Testis (tissue), 3 donors: ENCODE results near the gene CCDC146. TPM values are rescaled to one million over a fixed set of nuclear protein-coding genes. Genes with fewer than 3 reads are reported as not detected.
A peak's percentile ranks its signal among the peaks of the same experiment; 100 is the strongest.

Experiments
- DNase-seq: peaks from one replicate; pipeline ENCODE4 v3.0.0-alpha.2; 2019
- H3K27ac ChIP-seq, 2 donors: fragments of 200-600 bp; sonication (generic); one replicate each; pipeline ENCODE4 v1.5.1; 2019
- H3K27me3 ChIP-seq: fragments of 200-600 bp; sonication (generic); one replicate; pipeline ENCODE4 v1.5.1; 2019
- H3K36me3 ChIP-seq: fragments of 200-600 bp; sonication (generic); one replicate; pipeline ENCODE4 v1.5.1; 2017; ENCODE audit warnings: low read depth; ENCODE audit errors: missing control alignments
- H3K4me1 ChIP-seq: fragments of 200-600 bp; sonication (generic); one replicate; pipeline ENCODE4 v1.5.1; 2019
- H3K4me3 ChIP-seq, 2 donors: fragments of 200-600 bp; sonication (generic); one replicate each; pipeline ENCODE4 v1.5.1; 2017 to 2019
- H3K9me3 ChIP-seq: fragments of 200-600 bp; sonication (generic); one replicate; pipeline ENCODE4 v1.5.1; 2017
- POLR2A ChIP-seq: fragments of 450-650 bp; IDR thresholded peaks from one replicate; pipeline ENCODE4 v1.6.1; 2017; ENCODE audit warnings: antibody characterized with exemption, mild to moderate bottlenecking, moderate library complexity
- WGBS, 2 donors: methylation state at CpG; one replicate each; pipeline ENCODE4 v1.1.5; 2018; 5-methylcytosine and 5-hydroxymethylcytosine counted together
- intact Hi-C: fragments of 100-400 bp; cut with DNase I; formaldehyde crosslinking; loops from one replicate; pipeline ENCODE4 v1.15.1; 2023; ENCODE audit warnings: low total_unique reads
- polyA plus RNA-seq: library from polyadenylated mRNA; stranded (reverse); fragments of 350-450 nt; fragmentation: Illumina TruSeq; extraction: RNeasy Lipid Tissue Mini Kit (QIAGEN cat#74804); gene quantifications from one replicate; pipeline ENCODE4 v1.2.3, GENCODE V29; 2014; ENCODE audit warnings: low read depth, low replicate concordance; ENCODE audit not compliant: insufficient read depth
- total RNA-seq, 2 donors: library from RNA; depleted of rRNA; stranded (reverse); fragments of >200 nt; gene quantifications; one replicate each; pipeline ENCODE4 v1.2.3, GENCODE V29; 2016
- TF ChIP-seq, protein P1 (sequence below), 3 experiments: fragments of 450-650 bp in 2 of 3; fragments of 200-600 bp in 1 of 3; sonication (generic) in 1 of 3; IDR thresholded peaks; one replicate each; pipeline ENCODE4 v1.5.1; 2016 to 2019; ENCODE audit warnings: antibody characterized with exemption in 3 of 3, mild to moderate bottlenecking in 2 of 3, moderate library complexity in 1 of 3

Gene CCDC146
- total and polyA plus RNA-seq, 3 donors from 2014 or later: 20.9 to 35.7 (median 34.3) TPM

DNA sequence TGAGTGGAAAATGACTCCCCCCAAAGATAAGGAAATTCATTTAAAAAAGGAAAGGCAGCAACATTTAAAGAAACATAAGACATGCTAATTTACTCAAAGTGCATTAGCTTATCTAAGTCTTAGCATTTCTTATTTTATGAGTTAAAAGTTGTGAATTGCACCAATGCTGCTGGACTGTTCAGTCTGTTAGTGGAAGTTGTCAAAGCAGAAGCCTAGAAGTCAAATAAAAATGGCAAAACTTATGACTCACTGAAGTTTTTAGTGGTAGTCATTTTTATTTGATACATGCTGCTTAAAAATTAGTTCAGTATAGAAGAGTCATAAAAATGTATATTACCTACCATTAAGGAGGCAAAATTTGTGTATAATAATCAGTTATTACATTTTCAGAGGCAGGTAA, 168.0 kb downstream of the CCDC146 start:
- no peaks in the 10 kb centered on the region for H3K4me1 ChIP-seq
- no peak for DNase-seq
- TF ChIP-seq, protein P1, sequence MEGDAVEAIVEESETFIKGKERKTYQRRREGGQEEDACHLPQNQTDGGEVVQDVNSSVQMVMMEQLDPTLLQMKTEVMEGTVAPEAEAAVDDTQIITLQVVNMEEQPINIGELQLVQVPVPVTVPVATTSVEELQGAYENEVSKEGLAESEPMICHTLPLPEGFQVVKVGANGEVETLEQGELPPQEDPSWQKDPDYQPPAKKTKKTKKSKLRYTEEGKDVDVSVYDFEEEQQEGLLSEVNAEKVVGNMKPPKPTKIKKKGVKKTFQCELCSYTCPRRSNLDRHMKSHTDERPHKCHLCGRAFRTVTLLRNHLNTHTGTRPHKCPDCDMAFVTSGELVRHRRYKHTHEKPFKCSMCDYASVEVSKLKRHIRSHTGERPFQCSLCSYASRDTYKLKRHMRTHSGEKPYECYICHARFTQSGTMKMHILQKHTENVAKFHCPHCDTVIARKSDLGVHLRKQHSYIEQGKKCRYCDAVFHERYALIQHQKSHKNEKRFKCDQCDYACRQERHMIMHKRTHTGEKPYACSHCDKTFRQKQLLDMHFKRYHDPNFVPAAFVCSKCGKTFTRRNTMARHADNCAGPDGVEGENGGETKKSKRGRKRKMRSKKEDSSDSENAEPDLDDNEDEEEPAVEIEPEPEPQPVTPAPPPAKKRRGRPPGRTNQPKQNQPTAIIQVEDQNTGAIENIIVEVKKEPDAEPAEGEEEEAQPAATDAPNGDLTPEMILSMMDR (IDR thresholded peaks at IDR 0.05): no peak
- TF ChIP-seq POLR2A: no peak
- H3K27ac ChIP-seq: no peak overlapping the region
- no peaks in the 10 kb centered on the region for H3K9me3 ChIP-seq
- no peaks in the 10 kb centered on the region for H3K27me3 ChIP-seq
- no peaks in the 10 kb centered on the region for H3K36me3 ChIP-seq
- H3K4me3 ChIP-seq: no peak overlapping the region
- intact Hi-C loops: no loop called here

DNA sequence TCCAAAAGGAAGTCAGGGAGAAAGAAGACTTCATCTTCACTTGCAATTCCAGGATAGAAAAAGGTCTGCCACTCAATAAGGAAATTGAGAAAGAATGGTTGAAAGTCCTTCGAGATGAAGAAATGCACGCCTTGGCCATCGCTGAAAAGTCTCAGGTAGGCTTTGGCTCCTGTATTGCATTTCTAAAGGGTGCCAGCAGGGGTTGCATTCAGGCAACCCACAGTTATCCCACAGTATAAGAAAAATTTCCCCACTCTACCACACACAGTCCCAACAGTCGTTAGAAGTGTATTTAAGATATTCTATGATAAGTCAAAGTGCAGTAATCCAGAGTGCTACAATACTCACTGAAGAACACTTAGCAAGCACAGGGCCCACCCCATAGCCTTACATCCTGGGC, 170.6 kb downstream of the CCDC146 start:
- no peaks in the 10 kb centered on the region for H3K36me3 ChIP-seq
- TF ChIP-seq POLR2A: no peak
- TF ChIP-seq, protein P1 (IDR thresholded peaks at IDR 0.05): no peak

DNA sequence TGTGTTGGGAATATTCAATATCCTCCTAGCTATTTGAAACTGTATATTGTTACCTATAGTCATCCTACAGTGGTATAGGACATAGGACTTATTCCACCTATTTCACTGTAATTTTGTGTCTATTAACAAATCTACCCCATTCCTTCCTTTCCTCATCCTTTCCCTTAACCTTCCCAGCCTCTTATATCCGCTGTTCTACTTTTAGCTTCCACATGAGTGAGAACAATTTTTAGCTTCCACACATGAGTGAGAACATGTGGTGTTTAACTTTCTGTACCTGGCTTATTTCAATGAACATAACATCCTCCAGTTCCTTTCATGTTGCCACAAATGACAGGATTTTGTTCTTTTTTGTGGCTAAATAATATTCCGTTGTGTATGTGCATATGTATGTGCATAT, 173.1 kb downstream of the CCDC146 start:
- H3K36me3 ChIP-seq: no peaks in the 10 kb centered on the region

More for the DNA sequence above, 170.6 kb downstream of the CCDC146 start:
- Histone ChIP-seq H3K27ac (no peak overlapping the region), H3K9me3 (no peaks in the 10 kb centered on the region), H3K4me3 (no peak overlapping the region), H3K27me3 (no peaks in the 10 kb centered on the region), H3K4me1 (no peaks in the 10 kb centered on the region)
- 85 to 87% methylated on average over 4 of the region's 4 CpGs for WGBS, 2 donors
- intact Hi-C loops: no loop called here
- DNase-seq: no peak

DNA sequence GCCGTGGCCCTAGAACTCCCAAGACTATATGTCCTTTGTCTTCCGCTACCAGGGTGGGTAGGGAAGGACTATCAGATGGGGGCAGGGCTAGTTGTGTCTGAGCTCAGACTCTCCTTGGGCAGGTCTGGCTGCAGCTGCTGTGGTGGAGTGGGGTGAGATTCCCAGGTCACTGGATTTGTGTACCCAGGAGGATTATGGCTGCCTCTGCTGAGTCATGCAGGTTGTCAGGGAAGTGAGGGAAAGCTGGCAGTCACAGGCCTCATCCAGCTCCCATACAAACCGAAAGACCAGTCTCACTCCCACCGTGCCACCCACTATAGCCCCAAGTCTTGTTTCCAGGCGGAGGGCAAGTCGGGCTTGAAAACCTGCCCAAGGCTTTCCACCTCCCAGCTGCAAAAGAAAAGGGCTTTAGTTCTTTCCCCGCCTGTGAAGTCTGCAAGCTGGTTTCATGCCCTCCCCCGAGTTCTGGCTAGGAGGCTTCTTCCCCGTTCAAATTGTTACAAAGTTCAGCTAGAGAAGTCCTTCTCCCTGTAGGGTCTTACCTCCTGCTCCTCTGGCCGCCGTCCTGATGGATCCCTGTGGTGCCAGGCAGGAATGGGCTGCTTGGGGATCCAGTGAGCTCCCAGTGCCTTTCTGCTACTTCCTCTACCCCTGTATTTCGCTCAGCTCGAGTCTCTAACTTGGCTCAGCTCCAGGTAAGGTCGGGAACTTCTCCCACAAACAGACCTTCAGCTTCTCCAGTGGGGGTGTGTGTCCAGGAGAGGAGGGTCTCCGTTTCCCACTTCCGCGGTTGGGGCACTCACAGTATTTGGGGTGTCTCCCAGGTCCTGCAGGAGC, 184.0 kb downstream of the CCDC146 start:
- Histone ChIP-seq H3K4me3 (no peak overlapping the region), H3K36me3 (no peaks in the 10 kb centered on the region), H3K27ac (peak overlapping the region; percentile 48 to 59), H3K4me1 (peaks cover 6% of the 10 kb centered on the region), H3K9me3 (no peaks in the 10 kb centered on the region), H3K27me3 (no peaks in the 10 kb centered on the region)
- TF ChIP-seq, protein P1 (IDR thresholded peaks at IDR 0.05): no peak
- no peak for TF ChIP-seq POLR2A
- WGBS, 2 donors: 59 to 69% methylated on average over 11 to 17 of the region's 17 CpGs
- intact Hi-C loops: no loop called here
- peak; percentile 77 for DNase-seq

More for the DNA sequence above, 173.1 kb downstream of the CCDC146 start:
- Histone ChIP-seq H3K27me3 (no peaks in the 10 kb centered on the region), H3K4me1 (no peaks in the 10 kb centered on the region), H3K9me3 (no peaks in the 10 kb centered on the region), H3K4me3 (no peak overlapping the region), H3K27ac (no peak overlapping the region)
- TF ChIP-seq, protein P1 (IDR thresholded peaks at IDR 0.05): no peak
- TF ChIP-seq POLR2A: no peak
- WGBS, 2 donors: 97 to 99% methylated on average over 2 of the region's 2 CpGs
- no peak for DNase-seq
- intact Hi-C loops: no loop called here

DNA sequence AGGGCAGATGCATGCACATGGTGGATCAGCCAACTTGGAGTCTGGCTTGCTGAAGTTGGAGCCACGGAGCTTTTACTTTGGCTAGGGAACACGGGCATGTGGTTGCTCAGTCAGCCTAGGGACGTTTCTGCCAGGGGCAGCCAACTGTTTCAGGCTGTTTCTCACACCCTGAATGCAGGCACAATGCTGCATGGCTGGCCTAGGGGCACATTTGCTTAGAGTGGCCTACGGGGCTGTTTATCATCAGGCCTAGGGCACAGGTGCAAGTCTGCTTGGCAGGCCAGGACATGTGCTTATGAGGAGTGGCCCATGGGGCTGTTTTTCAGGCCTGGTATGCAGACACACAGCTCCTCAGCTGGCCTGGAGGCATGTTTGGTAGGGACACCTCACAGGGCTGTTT, 186.4 kb downstream of the CCDC146 start:
- H3K9me3 ChIP-seq: no peaks in the 10 kb centered on the region
- intact Hi-C loops: no loop called here
- no peaks in the 10 kb centered on the region for H3K27me3 ChIP-seq
- H3K36me3 ChIP-seq: no peaks in the 10 kb centered on the region
- whole genome bisulfite sequencing, 2 donors: 73 to 85% methylated on average over 4 of the region's 4 CpGs
- H3K4me1 ChIP-seq: peaks cover 26% of the 10 kb centered on the region
- no peak overlapping the region for H3K27ac ChIP-seq
- H3K4me3 ChIP-seq: no peak overlapping the region
- no peak for TF ChIP-seq POLR2A
- TF ChIP-seq, protein P1 (IDR thresholded peaks at IDR 0.05): no peak
- DNase-seq: no peak
